ENCODE data around the gene RUSC1. TPM values are rescaled to one million over a fixed set of nuclear protein-coding genes. Genes with fewer than 3 reads are reported as not detected.

The RUSC1 gene
- total RNA-seq, 6 experiments from 2014 or later = 4.6 to 12.7 (median 7.6) TPM

DNA sequence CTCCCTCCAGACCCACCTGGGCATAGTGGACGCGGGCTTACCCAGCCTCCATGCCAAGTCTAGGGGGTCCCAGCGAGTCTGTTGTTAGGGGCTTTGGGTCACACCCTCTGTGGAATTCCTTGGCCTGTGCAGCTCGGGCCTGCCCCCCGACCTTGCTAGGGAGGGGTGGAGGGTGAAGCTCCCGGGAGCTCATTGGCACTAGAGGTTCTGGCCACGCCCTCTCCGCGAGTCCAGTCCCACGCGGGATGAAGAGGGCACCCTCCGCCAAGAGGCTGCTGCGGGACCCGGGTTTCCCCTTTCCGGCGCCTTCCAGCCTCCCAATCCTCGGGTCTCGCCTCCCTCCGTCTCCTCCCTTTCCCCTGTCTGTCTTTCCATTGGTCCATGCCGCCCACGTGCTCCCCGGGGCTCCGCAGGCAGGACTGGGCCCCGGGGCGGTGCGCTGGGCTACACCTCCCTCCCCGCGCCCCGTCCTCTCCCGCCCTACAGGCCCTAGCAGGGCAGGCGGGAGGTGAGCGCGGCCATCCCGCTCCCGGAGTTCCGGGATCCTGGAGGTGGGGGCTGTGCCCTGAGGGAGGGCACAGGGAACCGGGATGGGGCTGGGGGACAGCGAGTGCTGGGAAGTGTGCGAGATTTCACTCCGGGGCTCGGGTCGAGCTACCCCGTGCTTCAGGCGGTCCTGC, 3.5 kb downstream of the RUSC1 start:
- peak; percentile 84 to 93 (median 88) for ATAC-seq
- peaks cover 0 to 5% (median 0%) of the 10 kb centered on the region in 4 donors for H3K36me3 ChIP-seq
- whole genome bisulfite sequencing (ENCODE audit: insufficient coverage, low coverage, low lambda C conversion rate, missing lambda C conversion rate) = 1% methylated on average over 17 of the region's 44 CpGs
- peak overlapping the region; percentile 79 to 94 (median 84) for H3K27ac ChIP-seq
- H3K4me1 ChIP-seq = peaks cover 0 to 14% (median 1%) of the 10 kb centered on the region in 4 donors
- H3K9me3 ChIP-seq = no peaks in the 10 kb centered on the region
- DNase-seq = peak; percentile 98 to 99 (median 98)
- peak overlapping the region; percentile 73 to 93 (median 87) for H3K4me3 ChIP-seq
- TF ChIP-seq, protein P1, sequence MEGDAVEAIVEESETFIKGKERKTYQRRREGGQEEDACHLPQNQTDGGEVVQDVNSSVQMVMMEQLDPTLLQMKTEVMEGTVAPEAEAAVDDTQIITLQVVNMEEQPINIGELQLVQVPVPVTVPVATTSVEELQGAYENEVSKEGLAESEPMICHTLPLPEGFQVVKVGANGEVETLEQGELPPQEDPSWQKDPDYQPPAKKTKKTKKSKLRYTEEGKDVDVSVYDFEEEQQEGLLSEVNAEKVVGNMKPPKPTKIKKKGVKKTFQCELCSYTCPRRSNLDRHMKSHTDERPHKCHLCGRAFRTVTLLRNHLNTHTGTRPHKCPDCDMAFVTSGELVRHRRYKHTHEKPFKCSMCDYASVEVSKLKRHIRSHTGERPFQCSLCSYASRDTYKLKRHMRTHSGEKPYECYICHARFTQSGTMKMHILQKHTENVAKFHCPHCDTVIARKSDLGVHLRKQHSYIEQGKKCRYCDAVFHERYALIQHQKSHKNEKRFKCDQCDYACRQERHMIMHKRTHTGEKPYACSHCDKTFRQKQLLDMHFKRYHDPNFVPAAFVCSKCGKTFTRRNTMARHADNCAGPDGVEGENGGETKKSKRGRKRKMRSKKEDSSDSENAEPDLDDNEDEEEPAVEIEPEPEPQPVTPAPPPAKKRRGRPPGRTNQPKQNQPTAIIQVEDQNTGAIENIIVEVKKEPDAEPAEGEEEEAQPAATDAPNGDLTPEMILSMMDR (IDR thresholded peaks at IDR 0.05) = no peak
- TF ChIP-seq POLR2A (IDR thresholded peaks at IDR 0.05) = peak; percentile 66
- intact Hi-C loops (cut with DNase I) = loop anchor here (5.0 kb wide), 1 partner anchor 47 kb away; the partner anchor contains the start of gene HCN3 (in 2 of the 2)
- H3K27me3 ChIP-seq = no peaks in the 10 kb centered on the region

DNA sequence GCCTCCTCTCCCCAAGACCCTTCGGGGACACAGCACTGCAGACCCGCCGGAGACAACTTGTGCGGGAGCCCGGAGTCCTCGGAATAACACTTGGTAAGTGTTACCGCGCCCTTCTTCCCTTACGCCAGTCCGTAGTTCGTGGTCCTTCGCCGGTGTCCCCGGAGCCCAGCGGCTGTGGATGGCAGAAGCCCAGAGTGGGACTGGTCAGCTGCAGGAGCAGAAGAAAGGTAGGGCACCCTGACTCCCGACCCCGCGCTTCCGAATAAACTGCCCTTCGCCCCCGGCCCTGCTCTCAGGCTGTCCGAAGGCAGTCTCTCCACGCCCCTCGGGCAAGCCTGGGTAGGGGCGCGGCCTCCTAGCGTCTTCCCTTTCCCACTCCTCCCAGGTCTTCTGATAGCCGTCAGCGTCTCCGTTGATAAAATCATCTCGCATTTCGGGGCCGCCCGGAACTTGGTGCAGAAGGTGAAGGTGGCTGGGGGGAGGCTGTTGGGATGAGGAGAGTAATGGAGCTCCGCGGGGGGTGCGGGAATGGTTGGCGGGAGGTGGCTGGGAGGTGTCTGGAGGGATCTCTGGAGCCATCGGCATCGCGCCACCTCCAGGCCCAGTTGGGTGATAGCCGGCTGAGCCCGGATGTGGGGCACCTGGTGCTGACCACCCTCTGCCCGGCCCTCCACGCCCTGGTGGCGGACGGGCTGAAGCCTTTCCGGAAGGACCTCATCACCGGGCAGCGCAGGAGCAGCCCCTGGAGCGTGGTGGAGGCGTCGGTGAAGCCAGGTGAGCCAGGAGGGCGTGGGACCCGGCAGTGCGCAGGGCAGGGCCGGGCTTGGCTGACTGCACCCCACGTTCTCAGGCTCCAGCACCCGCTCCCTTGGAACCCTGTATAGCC, 4.3 kb downstream of the RUSC1 start:
- TF ChIP-seq, protein P1 (IDR thresholded peaks at IDR 0.05) = peak; percentile 23 to 34 (median 30)
- TF ChIP-seq POLR2A (IDR thresholded peaks at IDR 0.05) = no peak
- peak in 3 of 4 donors; percentile 0 to 2 (median 1) for ATAC-seq
- H3K27me3 ChIP-seq = no peaks in the 10 kb centered on the region
- H3K36me3 ChIP-seq = peaks cover 0 to under 1% (median 0%) of the 10 kb centered on the region in 4 donors
- H3K4me1 ChIP-seq = peaks cover 0 to 14% (median 1%) of the 10 kb centered on the region in 4 donors
- H3K27ac ChIP-seq = peak overlapping the region; percentile 50 to 94 (median 84)
- H3K9me3 ChIP-seq = no peaks in the 10 kb centered on the region
- peak overlapping the region; percentile 73 to 93 (median 87) for H3K4me3 ChIP-seq
- WGBS (ENCODE audit: insufficient coverage, low coverage, low lambda C conversion rate, missing lambda C conversion rate) = 9% methylated on average over 19 of the region's 59 CpGs
- DNase-seq = peak in 2 of 3 donors; percentile 67 to 68
- intact Hi-C loops (cut with DNase I) = loop anchor here (5.0 kb wide), 2 partner anchors 48 to 73 kb away; partner anchors contain the start of gene HCN3 (in 2 of the 2)

DNA sequence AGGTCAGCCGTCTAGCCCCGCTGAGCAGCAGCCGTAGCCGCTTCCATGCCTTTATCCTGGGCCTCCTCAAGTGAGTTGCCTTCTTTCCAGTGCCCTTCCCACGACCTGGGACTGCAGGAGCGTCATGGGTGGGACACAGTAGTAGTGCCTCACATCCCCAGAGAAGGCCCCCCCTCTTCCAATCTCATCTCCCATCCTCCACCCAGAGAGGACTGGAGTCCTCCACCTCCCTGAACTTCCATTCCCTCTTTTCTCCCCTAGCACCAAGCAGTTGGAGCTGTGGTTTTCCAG, 4.9 kb downstream of the RUSC1 start:
- intact Hi-C loops (cut with DNase I) = loop anchor here in 1 of 2 donors (5.0 kb wide), 1 partner anchor 73 kb away; no protein-coding TSS in a partner anchor
- H3K36me3 ChIP-seq = peaks cover 0 to 6% (median 2%) of the 10 kb centered on the region in 4 donors
- no peak for TF ChIP-seq POLR2A (IDR thresholded peaks at IDR 0.05)
- TF ChIP-seq, protein P1 (IDR thresholded peaks at IDR 0.05) = no peak
- H3K9me3 ChIP-seq = no peaks in the 10 kb centered on the region
- 100% methylated on average over 1 of the region's 6 CpGs for WGBS (ENCODE audit: insufficient coverage, low coverage, low lambda C conversion rate, missing lambda C conversion rate)
- H3K27me3 ChIP-seq = no peaks in the 10 kb centered on the region
- ATAC-seq (no peak), DNase-seq (no peak)
- H3K4me3 ChIP-seq = no peak overlapping the region
- no peak overlapping the region for H3K27ac ChIP-seq
- H3K4me1 ChIP-seq = peaks cover 0 to 14% (median 1%) of the 10 kb centered on the region in 4 donors

DNA sequence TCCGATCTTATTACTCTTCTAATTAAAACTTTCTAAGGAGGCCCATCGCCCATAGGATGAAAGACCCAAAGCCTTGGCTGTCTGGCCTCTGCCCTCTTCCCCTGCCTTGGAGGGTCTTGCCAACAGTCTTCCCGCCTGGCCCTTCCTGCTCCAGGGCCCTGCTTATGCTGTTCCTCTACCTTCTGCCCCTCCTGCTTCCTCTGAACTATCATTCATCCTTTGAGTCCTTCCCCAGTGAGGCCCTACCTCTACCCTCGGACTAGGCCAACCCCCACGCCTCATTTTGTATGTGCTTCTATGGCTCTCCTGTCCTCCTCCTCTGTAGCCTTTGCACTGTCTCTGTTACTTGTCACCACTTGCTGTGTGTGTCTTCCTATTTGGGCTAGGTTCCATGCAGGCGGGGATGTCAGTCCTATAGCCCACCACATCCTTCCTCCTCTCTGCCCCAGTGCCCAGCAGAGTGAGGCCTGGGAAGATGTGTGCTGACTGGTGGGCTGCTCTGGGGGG, 5.4 kb downstream of the RUSC1 start:
- intact Hi-C loops (cut with DNase I) = loop anchor here in 1 of 2 donors (5.0 kb wide), 1 partner anchor 74 kb away; no protein-coding TSS in a partner anchor
- no peak overlapping the region for H3K27ac ChIP-seq
- no peak for ATAC-seq
- no peaks in the 10 kb centered on the region for H3K27me3 ChIP-seq
- peaks cover 0 to 14% (median 1%) of the 10 kb centered on the region in 4 donors for H3K4me1 ChIP-seq
- no peak for DNase-seq
- 73% methylated on average over 6 of the region's 6 CpGs for WGBS (ENCODE audit: insufficient coverage, low coverage, low lambda C conversion rate, missing lambda C conversion rate)
- peaks cover 0 to 10% (median 3%) of the 10 kb centered on the region in 4 donors for H3K36me3 ChIP-seq
- no peak for TF ChIP-seq POLR2A (IDR thresholded peaks at IDR 0.05)
- TF ChIP-seq, protein P1 (IDR thresholded peaks at IDR 0.05) = no peak
- no peak overlapping the region for H3K4me3 ChIP-seq
- H3K9me3 ChIP-seq = no peaks in the 10 kb centered on the region

Data from right lobe of liver (tissue), 6 donors.